GM12873 (cell line): Measurements from ENCODE around the gene NFKBIB.

ENCODE experiments used
- CTCF ChIP-seq: IDR thresholded peaks from 2 replicates; pipeline ENCODE4 v1.5.1; 2012; ENCODE audit warnings: low read depth, mild to moderate bottlenecking, moderate library complexity, low read length, control low read depth; ENCODE audit not compliant: insufficient read depth; ENCODE audit errors: missing control alignments

NFKBIB gene

DNA sequence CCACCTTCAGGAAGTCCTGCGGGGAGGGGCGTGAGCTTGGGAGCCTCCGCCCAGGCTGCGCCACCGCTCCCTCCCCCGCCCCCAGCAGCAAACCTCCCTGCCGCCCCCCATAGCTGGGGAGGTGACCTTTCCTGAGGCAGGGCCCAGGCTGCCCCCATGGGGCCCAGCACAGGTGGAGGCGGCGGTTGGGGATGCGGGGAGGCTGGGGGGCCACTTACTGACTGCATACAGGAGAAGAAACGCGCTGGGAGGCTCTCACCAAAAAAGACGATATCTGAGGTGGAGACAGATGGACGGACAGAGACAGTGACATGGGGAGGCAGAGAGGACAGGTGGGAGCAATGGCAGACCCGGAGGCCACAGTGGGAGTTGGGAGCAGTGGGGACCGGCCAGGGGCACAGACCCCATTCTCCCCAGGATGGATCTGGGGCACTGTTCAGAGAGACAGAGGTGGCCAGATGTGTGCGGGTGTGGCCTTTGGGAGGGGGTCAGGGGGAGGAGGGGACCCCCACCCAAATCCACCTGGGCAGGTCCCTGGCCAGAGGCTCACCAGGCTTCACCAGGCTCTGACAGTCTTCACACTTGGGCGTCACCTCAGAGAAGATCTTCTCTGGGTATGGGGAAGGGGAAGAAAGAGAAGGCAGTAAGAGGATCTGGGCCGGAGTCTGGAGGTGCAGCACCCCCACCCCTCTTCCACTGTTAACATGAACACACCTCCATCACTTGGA lies 18.7 kb upstream of the NFKBIB start:
- TF ChIP-seq CTCF, result no peak

GRCh38 chr19:38883286-38883685 lies 16.5 kb upstream of the NFKBIB start:
- TF ChIP-seq CTCF, result no peak

DNA sequence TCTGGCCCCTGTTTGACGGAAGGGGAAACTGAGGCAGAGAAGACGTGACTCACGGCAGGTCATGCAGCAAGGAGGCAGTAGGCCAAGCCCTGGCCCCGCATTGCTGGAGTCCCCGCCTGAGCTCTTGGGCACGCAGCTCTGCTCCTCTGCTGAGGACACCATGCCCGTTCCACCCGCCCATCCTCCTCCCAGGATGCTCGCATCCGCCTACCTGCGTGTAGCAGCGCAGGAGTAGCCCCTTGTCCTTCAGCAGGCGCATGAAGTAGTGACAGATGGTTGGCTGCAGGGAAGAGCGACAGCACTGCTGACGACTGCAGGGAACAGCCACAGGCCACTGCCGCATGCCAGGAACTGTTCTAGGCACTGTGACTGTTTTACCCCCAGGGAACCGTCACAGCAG lies 10.9 kb upstream of the NFKBIB start:
- TF ChIP-seq CTCF, result no peak

GRCh38 chr19:38889803-38890202 lies 10.0 kb upstream of the NFKBIB start:
- TF ChIP-seq CTCF, result no peak

- TF ChIP-seq CTCF, result no peak
These were observed 9.1 kb upstream of the NFKBIB start for GRCh38 chr19:38890686-38891085.

DNA sequence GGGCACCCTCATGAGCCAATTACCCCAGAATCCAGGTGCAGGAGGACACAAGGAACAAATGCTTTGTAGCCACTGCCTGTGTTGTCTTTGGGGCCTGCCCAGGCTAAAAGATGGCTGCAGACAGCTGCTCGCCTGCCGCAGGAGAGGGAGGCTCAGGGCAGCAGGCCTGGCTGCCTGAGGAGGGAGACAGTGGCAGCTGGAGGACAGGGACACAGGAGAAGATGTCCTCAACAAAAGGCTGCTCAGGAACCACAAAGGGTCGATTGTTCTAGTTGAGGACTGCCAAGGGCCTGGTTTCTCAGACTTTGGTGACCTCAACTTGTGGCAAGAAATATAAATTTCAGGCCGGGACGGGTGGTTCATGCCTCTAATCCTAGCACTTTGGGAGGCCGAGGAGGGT lies 8.0 kb upstream of the NFKBIB start:
- no peak for TF ChIP-seq CTCF

DNA sequence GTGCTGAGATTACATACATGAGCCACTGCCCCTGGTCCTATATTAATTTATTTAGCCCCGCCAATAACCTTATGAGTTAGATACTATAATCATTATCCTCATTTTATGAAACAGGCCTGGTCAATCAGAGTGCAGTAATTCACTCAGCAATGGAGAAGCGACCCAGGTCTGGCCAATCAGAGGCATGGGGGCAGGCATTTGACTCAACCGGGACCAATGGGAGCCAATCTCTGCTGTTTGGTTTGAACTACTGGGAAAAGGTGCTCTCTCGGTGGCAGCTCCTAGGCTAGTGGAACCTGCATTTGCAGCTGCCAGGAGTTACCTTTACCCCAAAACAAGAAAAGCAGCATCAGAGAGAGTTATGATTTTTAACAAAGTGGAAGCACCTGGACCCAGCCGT lies 6.9 kb upstream of the NFKBIB start:
- TF ChIP-seq CTCF, result no peak

DNA sequence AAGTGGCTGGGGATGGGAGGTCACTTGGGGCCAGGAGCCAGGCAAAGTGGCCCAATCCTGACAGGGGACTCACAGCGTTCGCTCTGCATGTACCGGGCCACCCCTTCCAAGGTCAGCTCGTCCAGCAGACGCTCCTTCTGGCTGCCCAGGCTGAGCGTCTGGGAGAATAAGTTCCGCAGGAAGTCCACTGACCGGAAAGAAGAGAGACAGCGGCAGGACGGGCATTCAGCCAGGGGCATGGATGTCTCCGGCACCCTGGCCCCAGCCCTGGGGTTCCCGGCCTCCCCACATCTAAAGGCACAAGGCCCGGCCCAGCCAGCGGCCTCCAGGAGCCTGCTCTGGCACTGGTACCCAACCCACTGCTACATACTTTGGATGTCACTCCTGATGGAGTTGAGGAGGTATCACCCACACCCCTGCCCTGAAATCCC lies 6.4 kb upstream of the NFKBIB start:
- no peak for TF ChIP-seq CTCF
